KMS-11 (cell line): Measurements from ENCODE around the gene STARD6.
A peak's percentile ranks its signal among the peaks of the same experiment; 100 is the strongest.

Source experiments
- H2AFZ ChIP-seq: fragments of 200-600 bp; sonication (generic); 2 replicates; pipeline ENCODE4 v1.6.1; 2016; ENCODE audit warnings: antibody characterized with exemption, mixed run types, low read depth
- H3K27ac ChIP-seq: fragments of 200-600 bp; sonication (generic); 2 replicates; pipeline ENCODE4 v1.6.1; 2016; ENCODE audit warnings: mild to moderate bottlenecking, mixed run types
- H3K27me3 ChIP-seq: fragments of 200-600 bp; sonication (generic); 2 replicates; pipeline ENCODE4 v1.6.1; 2017; ENCODE audit warnings: mild to moderate bottlenecking, low read depth, mixed run types, moderate library complexity; ENCODE audit not compliant: insufficient read depth
- H3K36me3 ChIP-seq: fragments of 200-600 bp; sonication (generic); 2 replicates; pipeline ENCODE4 v1.6.1; 2017; ENCODE audit warnings: mild to moderate bottlenecking, mixed run types; ENCODE audit not compliant: insufficient read depth
- H3K4me1 ChIP-seq: fragments of 200-600 bp; sonication (generic); 2 replicates; pipeline ENCODE4 v1.6.1; 2016; ENCODE audit warnings: mild to moderate bottlenecking, low read depth, mixed run types; ENCODE audit not compliant: poor library complexity, severe bottlenecking
- H3K4me2 ChIP-seq: fragments of 200-600 bp; sonication (generic); 2 replicates; pipeline ENCODE4 v1.7.0; 2016; ENCODE audit warnings: mild to moderate bottlenecking, mixed run types
- H3K4me3 ChIP-seq: fragments of 200-600 bp; sonication (generic); IDR thresholded peaks from 2 replicates; pipeline ENCODE4 v1.6.1; 2017; ENCODE audit warnings: low read depth, low read length, mixed read lengths; ENCODE audit not compliant: insufficient read depth
- H3K79me2 ChIP-seq: fragments of 200-600 bp; sonication (generic); 2 replicates; pipeline ENCODE4 v1.6.1; 2016; ENCODE audit warnings: low read depth, mixed run types; ENCODE audit not compliant: insufficient read depth
- H3K9ac ChIP-seq: fragments of 200-600 bp; sonication (generic); 2 replicates; pipeline ENCODE4 v1.6.1; 2016; ENCODE audit warnings: mild to moderate bottlenecking, mixed run types
- H4K20me1 ChIP-seq: fragments of 200-600 bp; sonication (generic); 2 replicates; pipeline ENCODE4 v1.6.1; 2016; ENCODE audit warnings: mild to moderate bottlenecking, mixed run types; ENCODE audit not compliant: insufficient read depth
- TF ChIP-seq, protein P1 (sequence below): fragments of 200-600 bp; sonication (generic); conservative IDR thresholded peaks from 2 replicates; pipeline ENCODE4 v1.6.1; 2017; ENCODE audit warnings: low read depth, mild to moderate bottlenecking, antibody characterized with exemption, low read length, moderate library complexity, mixed read lengths

The STARD6 gene

GRCh38 chr18:54381640-54382039, 24.0 kb upstream of the STARD6 start:
- no peaks in the 10 kb centered on the region for H3K4me1 ChIP-seq
- H2AFZ ChIP-seq: no peak overlapping the region
- no peaks in the 10 kb centered on the region for H3K27me3 ChIP-seq
- no peaks in the 10 kb centered on the region for H4K20me1 ChIP-seq
- no peak overlapping the region for H3K27ac ChIP-seq
- H3K9ac ChIP-seq: no peak overlapping the region
- TF ChIP-seq, protein P1, sequence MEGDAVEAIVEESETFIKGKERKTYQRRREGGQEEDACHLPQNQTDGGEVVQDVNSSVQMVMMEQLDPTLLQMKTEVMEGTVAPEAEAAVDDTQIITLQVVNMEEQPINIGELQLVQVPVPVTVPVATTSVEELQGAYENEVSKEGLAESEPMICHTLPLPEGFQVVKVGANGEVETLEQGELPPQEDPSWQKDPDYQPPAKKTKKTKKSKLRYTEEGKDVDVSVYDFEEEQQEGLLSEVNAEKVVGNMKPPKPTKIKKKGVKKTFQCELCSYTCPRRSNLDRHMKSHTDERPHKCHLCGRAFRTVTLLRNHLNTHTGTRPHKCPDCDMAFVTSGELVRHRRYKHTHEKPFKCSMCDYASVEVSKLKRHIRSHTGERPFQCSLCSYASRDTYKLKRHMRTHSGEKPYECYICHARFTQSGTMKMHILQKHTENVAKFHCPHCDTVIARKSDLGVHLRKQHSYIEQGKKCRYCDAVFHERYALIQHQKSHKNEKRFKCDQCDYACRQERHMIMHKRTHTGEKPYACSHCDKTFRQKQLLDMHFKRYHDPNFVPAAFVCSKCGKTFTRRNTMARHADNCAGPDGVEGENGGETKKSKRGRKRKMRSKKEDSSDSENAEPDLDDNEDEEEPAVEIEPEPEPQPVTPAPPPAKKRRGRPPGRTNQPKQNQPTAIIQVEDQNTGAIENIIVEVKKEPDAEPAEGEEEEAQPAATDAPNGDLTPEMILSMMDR: no peak
- no peaks in the 10 kb centered on the region for H3K79me2 ChIP-seq
- no peak overlapping the region for H3K4me3 ChIP-seq
- no peaks in the 10 kb centered on the region for H3K36me3 ChIP-seq
- no peak overlapping the region for H3K4me2 ChIP-seq

GRCh38 chr18:54378057-54378456, 20.4 kb upstream of the STARD6 start:
- H3K4me1 ChIP-seq: no peaks in the 10 kb centered on the region
- no peaks in the 10 kb centered on the region for H3K27me3 ChIP-seq
- no peaks in the 10 kb centered on the region for H3K79me2 ChIP-seq
- H2AFZ ChIP-seq: no peak overlapping the region
- no peak overlapping the region for H3K4me2 ChIP-seq
- H3K36me3 ChIP-seq: no peaks in the 10 kb centered on the region
- no peaks in the 10 kb centered on the region for H4K20me1 ChIP-seq
- H3K4me3 ChIP-seq: no peak overlapping the region
- TF ChIP-seq, protein P1: no peak
- no peak overlapping the region for H3K27ac ChIP-seq
- no peak overlapping the region for H3K9ac ChIP-seq

DNA sequence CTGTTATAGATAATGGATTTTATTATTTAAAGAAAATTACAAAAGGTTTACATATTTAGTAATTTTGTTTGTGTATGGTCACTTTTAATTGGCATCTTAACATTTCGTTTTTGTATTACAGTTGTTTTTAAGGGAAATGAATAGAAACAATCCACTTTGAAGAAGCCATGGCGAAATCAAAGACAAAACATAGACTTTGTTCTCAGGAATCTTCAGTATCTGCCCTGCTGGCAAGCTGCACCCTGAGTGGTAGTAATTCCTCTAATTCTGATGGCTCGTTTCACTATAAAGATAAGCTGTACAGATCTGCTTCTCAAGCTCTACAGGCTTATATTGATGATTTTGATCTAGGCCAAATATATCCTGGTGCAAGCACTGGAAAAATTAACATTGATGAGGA, 2.7 kb upstream of the STARD6 start:
- Histone ChIP-seq H3K79me2 (peaks cover 17% of the 10 kb centered on the region; the same call in 1 of the 2 replicates), H3K4me2 (no peak overlapping the region), H3K27me3 (no peaks in the 10 kb centered on the region), H3K4me3 (no peak overlapping the region), H4K20me1 (no peaks in the 10 kb centered on the region), H2AFZ (no peak overlapping the region), H3K9ac (no peak overlapping the region), H3K4me1 (peaks cover 17% of the 10 kb centered on the region), H3K36me3 (no peaks in the 10 kb centered on the region), H3K27ac (no peak overlapping the region)
- TF ChIP-seq, protein P1: no peak

- Histone ChIP-seq H3K79me2 (peaks cover 17% of the 10 kb centered on the region; the same call in 1 of the 2 replicates), H3K9ac (no peak overlapping the region), H4K20me1 (no peaks in the 10 kb centered on the region), H3K27ac (no peak overlapping the region), H3K4me1 (peaks cover 17% of the 10 kb centered on the region), H3K36me3 (no peaks in the 10 kb centered on the region), H2AFZ (peak overlapping the region; percentile 97; the same call in 1 of the 2 replicates), H3K27me3 (no peaks in the 10 kb centered on the region), H3K4me3 (no peak overlapping the region), H3K4me2 (peak overlapping the region; percentile 71)
- TF ChIP-seq, protein P1: no peak
Observed at GRCh38 chr18:54359233-54359632, 1.6 kb upstream of the STARD6 start.
